Measurements from ENCODE around the gene TRIP11.
"Not testable (repeated sequence)": the region's sequence is repeated elsewhere in the genome, so short reads cannot be mapped to it uniquely, and the experiment has no call there.

Gene TRIP11

GRCh38 chr14:92039719-92040430 is at the start of gene TRIP11:
TSS of gene TRIP11 (minus strand) at chr14:92040059. CDS start at chr14:92039685, 374 bp downstream.
- DNase-seq (ENCODE audit: low read depth): peak; percentile 52

DNA sequence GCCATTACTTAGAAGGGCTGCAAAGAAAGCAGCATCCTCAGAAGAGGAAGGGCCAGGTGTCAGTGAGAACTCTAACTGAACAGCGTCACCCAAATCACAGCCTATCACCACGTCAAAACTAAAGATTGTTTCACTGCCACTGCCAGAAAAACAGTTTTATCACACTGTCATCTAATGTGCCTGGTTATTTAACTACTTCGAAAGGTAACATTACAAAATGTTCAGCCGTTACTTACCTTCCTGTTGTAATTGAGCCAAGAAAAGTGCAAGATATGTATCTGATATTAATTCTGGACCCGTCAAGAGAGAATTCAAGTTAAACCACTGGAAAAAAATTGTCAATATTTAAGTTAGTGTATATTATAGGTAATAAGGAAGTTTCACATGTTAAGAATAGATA is 48.6 kb upstream of the TRIP11 start:
- no peak for DNase-seq (ENCODE audit: low read depth)

- no peak for DNase-seq (ENCODE audit: low read depth)
These were observed 34.7 kb upstream of the TRIP11 start for GRCh38 chr14:92074555-92074954.

- no peak for DNase-seq (ENCODE audit: low read depth)
These were observed 18.4 kb upstream of the TRIP11 start for GRCh38 chr14:92058006-92058917.

- DNase-seq (ENCODE audit: low read depth): no peak
These were observed 9.9 kb upstream of the TRIP11 start for GRCh38 chr14:92049781-92050180.

GRCh38 chr14:92049221-92049620 is 9.4 kb upstream of the TRIP11 start:
- DNase-seq (ENCODE audit: low read depth): not testable (repeated sequence)

- not testable (repeated sequence) for DNase-seq (ENCODE audit: low read depth)
These were observed 6.0 kb upstream of the TRIP11 start for GRCh38 chr14:92045904-92046303.

GRCh38 chr14:92041766-92042165 is 1.9 kb upstream of the TRIP11 start:
- DNase-seq (ENCODE audit: low read depth): not testable (repeated sequence)

- DNase-seq (ENCODE audit: low read depth): no peak
These were observed 1.3 kb upstream of the TRIP11 start for GRCh38 chr14:92041203-92041602.

GRCh38 chr14:92040431-92041051 is 682 bp upstream of the TRIP11 start:
- no peak for DNase-seq (ENCODE audit: low read depth)

- peak; percentile 47 for DNase-seq (ENCODE audit: low read depth)
These were observed 668 bp downstream of the TRIP11 start for GRCh38 chr14:92039063-92039718.

DNA sequence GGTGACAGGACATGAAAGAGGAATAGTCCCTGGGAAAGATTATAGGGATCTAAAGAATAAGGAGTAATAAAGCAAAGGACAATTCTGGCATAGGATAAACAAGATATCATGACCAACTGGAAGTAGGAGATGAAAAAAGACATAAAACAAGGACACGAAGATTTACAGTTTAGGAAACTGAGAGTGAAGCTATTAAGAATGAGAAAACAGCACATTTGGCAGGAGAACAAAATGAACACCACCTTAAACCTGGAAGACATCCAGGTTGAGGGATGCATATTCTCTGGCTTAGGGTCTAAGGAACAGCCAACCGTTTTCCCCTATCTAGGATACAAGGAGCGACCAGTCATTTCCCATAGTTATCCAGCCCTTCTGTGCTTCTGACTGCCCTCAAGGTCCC is 1.9 kb downstream of the TRIP11 start:
- no peak for DNase-seq (ENCODE audit: low read depth)

GRCh38 chr14:92035890-92036289 is 4.0 kb downstream of the TRIP11 start:
- DNase-seq (ENCODE audit: low read depth): no peak

DNA sequence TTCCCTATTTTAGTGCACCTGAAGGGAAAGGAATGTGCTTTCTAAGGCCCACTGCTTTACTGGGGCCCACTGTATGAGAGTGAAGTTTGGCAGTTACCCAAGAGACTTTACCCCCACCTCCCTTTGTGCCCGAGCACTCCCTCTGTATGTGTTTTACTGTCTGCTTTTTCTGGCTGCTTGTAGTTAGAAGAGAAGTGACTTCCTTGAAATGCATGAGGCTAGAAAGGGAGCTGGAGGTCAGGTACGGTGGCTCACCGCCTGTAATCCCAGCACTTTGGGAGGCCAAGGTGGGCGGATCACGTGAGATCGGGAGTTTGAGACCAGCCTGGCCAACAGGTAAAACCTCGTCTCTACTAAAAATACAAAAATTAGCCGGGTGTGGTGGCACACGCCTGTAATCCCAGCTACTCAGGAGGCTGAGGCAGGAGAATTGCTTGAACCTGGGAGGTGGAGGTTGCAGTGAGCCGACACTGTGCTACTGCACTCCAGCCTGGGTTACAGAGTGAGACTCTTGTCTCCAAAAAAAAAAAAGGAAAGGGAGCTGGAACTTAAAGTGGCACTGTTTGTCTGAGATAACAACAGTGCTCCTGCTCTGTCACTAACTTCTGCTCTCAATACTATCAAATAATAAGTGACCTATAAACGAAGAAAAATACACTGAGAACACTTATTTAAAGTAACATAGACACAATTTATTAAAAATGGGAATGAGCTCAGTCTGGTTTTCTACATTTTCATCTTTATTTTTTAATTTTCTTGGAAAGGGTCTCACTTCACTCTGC is 5.8 kb downstream of the TRIP11 start:
- no peak for DNase-seq (ENCODE audit: low read depth)

GRCh38 chr14:92033433-92033832 is 6.4 kb downstream of the TRIP11 start:
- DNase-seq (ENCODE audit: low read depth): no peak

DNA sequence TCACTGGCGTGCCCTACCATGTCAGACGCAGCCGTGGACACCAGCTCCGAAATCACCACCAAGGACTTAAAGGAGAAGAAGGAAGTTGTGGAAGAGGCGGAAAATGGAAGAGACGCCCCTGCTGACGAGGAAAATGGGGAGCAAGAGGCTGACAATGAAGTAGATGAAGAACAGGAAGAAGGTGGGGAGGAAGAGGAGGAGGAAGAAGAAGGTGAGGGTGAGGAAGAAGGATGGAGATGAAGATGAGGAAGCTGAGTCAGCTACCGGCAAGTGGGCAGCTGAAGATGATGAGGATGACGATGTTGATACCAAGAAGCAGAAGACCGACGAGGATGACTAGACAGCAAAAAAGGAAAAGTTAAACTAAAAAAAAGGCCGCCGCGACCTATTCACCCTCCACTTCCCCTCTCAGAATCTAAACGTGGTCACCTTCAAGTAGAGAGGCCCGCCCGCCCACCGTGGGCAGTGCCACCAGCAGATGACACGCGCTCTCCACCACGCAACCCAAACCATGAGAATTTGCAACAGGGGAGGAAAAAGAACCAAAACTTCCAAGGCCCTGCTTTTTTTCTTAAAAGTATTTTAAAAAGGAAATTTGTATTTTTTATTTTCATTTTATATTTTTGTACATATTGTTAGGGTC is 13.2 kb downstream of the TRIP11 start:
- DNase-seq (ENCODE audit: low read depth): no peak

DNA sequence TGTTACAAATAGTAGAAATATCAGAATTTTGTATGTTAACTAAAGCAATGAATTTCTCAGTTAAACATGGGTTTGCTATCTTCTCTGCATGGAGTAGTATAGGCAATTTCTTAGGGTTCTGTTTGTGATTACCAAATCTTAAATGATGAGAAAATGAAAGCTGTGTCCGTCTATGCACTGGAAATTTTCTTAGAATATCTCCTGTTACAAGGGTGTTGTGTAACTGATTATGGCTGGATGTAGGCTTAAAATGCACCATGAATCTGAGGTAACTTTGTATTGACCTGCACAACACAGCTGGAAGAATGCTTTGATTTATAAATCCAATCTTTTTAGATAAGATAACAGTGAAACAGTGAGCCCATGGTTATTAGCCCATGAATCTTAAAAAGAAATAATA is 17.8 kb downstream of the TRIP11 start:
- no peak for DNase-seq (ENCODE audit: low read depth)

DNA sequence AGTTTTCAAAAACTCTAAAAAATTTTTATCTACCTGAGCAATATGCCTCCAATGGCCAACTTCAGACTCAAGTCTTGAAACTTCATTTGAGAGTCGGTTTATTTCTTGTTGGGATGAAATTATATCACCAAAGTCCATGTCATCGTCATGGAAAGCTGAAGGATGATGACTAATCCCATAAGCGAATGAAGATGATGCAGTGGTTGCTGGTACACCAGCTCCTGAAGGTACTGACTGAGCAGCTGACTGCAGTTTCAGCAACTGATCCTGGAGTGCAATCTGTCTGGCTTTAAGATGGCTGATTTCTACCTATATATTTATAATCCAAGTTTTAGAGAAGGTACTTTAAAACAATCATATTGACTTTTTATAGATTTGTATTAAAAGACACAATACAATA is 18.3 kb downstream of the TRIP11 start:
- no peak for DNase-seq (ENCODE audit: low read depth)

DNA sequence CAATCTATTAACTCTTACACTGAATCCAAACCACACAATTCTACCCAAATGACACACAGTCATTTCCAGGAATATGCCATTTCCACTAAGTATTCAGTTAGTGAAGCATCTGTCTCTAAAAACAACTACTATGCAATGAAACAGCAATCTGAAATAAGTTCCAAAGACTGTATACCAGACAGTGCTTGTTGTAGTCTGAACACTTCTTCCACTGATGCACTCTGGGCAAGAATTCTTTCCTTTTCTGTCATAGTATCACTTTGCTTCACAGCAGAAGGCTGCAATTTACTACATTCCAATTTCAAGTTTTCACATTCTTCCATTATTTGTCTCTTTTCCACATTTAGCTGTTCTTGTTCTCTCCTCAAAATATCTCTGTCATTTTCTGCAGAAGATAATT is 25.8 kb downstream of the TRIP11 start:
- no peak for DNase-seq (ENCODE audit: low read depth)

- DNase-seq (ENCODE audit: low read depth): no peak
These were observed 27.6 kb downstream of the TRIP11 start for GRCh38 chr14:92012121-92012748.

Measured in HS-5 (cell line).